T-helper 17 cell (primary cell): Measurements from ENCODE around the gene ASAP3. TPM values are rescaled to one million over a fixed set of nuclear protein-coding genes. Genes with fewer than 3 reads are reported as not detected.

Source experiments
- ATAC-seq: fragments of 150-1000 bp; cut with Tn5 transposase; 2 replicates; pipeline ENCODE4 v1.10.0; 2021; ENCODE audit warnings: mild to moderate bottlenecking, moderate library complexity
- DNase-seq, 3 donors: peaks; one replicate each; pipeline versions ENCODE4 v3.0.0 to v3.0.0-alpha.2; 2020 to 2021
- H3K9me3 ChIP-seq: one replicate; pipeline ENCODE4 v1.7.0; 2013; ENCODE audit warnings: low read length, mild to moderate bottlenecking; ENCODE audit not compliant: control insufficient read depth, poor library complexity, severe bottlenecking
- H3K27ac Mint-ChIP-seq: one replicate; pipeline ENCODE4 v1.8.0; 2022; ENCODE audit warnings: mild to moderate bottlenecking, moderate library complexity, mixed read lengths
- H3K27me3 Mint-ChIP-seq: one replicate; pipeline ENCODE4 v1.8.0; 2022; ENCODE audit warnings: mixed read lengths
- H3K36me3 Mint-ChIP-seq: one replicate; pipeline ENCODE4 v1.8.0; 2022; ENCODE audit warnings: low read depth, mixed read lengths
- H3K4me1 Mint-ChIP-seq: one replicate; pipeline ENCODE4 v1.8.0; 2022; ENCODE audit warnings: mild to moderate bottlenecking, mixed read lengths
- H3K4me3 Mint-ChIP-seq: one replicate; pipeline ENCODE4 v1.8.0; 2022; ENCODE audit warnings: mild to moderate bottlenecking, moderate library complexity, mixed read lengths
- total RNA-seq, 4 donors: library from RNA in 2 of 4; stranded (reverse) in 2 of 4; gene quantifications; one replicate each; pipeline ENCODE4 v1.2.3 and lab custom pipeline; 2022 to 2026

The ASAP3 gene
- total RNA-seq, 2 donors from 2014 or later = 1.5 to 6.4 TPM

GRCh38 chr1:23463286-23463685, 20.7 kb downstream of the ASAP3 start:
- Mint-ChIP-seq H3K36me3 (peaks cover 2% of the 10 kb centered on the region), H3K27ac (no peak overlapping the region), H3K4me1 (peaks cover 4% of the 10 kb centered on the region), H3K4me3 (no peak overlapping the region), H3K27me3 (peaks cover 18% of the 10 kb centered on the region)
- H3K9me3 ChIP-seq = no peaks in the 10 kb centered on the region
- DNase-seq (no peak), ATAC-seq (no peak)

DNA sequence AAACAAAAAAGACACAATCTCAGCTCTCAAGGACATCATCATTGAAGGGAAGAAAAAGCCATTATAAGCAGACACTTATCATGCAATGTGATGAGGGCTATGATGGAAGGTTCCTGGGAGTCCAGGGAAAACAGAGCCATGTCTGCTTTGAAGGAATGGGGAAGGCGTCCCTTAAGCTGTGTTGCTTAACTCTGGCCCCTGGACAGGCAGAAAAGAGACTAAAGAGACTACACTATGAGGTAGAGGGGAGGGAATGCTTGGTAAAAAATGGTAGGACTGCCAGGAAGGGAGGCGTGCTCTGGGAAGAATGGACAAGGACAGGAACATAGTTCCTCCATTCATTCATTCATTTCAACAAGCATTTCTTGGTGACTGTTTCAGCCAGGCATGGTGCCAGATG, 21.2 kb downstream of the ASAP3 start:
- Mint-ChIP-seq H3K4me1 (peaks cover 4% of the 10 kb centered on the region), H3K36me3 (peaks cover 2% of the 10 kb centered on the region), H3K4me3 (no peak overlapping the region), H3K27ac (peak overlapping the region; percentile 4), H3K27me3 (peaks cover 22% of the 10 kb centered on the region)
- ATAC-seq (no peak), DNase-seq (no peak)
- H3K9me3 ChIP-seq = no peaks in the 10 kb centered on the region

DNA sequence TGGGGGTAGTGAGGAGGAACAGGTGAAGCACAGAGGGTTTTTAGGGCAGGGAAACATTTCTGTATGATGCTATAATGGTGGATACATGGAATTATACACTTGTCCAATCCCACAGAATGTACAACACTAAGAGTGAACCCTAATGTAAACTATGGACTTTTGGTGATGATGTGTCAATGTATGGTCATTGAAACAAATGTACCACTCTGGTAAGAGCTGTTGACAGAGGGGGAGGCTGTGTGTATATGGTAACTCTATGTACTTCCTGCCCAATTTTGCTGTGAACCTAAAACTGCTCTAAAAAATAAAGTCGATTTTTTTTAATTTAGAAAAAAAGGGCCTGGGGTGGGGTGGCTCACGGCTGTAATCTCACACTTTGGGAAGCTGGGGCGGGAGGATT, 22.9 kb downstream of the ASAP3 start:
- no peaks in the 10 kb centered on the region for H3K9me3 ChIP-seq
- no peak overlapping the region for H3K4me3 Mint-ChIP-seq
- DNase-seq (no peak), ATAC-seq (no peak)
- no peak overlapping the region for H3K27ac Mint-ChIP-seq
- peaks cover 2% of the 10 kb centered on the region for H3K36me3 Mint-ChIP-seq
- H3K4me1 Mint-ChIP-seq = peaks cover 11% of the 10 kb centered on the region
- peaks cover 34% of the 10 kb centered on the region for H3K27me3 Mint-ChIP-seq

DNA sequence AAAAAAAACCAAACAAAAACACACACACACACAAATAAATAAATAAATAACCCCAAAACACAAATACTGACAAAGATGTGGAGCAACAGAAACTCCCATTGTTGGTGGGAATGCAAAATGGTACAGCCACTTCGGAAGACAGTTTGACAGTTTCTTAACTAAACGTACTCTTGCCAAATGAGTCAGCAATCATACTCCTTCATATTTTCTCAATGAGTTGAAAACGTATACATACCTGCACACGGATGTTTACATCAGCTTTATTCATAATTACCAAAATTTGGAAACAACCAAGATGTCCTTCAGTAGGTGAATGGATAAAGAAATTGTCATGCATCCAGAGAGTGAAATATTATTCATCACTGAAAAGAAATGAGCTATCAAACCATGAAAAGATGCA, 23.5 kb downstream of the ASAP3 start:
- Mint-ChIP-seq H3K27ac (no peak overlapping the region), H3K4me1 (peaks cover 12% of the 10 kb centered on the region), H3K27me3 (peaks cover 35% of the 10 kb centered on the region), H3K36me3 (peaks cover 3% of the 10 kb centered on the region), H3K4me3 (no peak overlapping the region)
- ATAC-seq (no peak), DNase-seq (no peak)
- H3K9me3 ChIP-seq = no peaks in the 10 kb centered on the region

DNA sequence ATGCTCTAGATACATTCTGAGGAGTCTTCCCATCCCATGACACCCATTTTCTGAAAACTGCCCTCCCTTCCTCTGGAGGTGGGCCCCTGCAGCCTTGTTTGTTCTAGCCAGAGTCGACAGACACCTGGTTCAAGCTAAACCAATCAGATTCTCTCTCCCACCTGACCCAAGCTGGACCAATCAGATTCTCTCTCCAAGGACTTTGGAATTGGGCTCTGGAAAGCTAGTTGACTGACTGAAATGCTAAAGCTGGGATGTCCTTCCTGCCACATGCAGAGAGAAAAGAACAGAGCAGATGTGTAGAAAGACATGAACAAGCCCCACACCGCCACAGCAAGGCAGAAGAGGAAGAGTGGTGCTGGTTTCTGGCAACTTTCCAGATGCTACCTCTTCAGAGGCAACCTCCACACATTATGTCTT, 24.6 kb downstream of the ASAP3 start:
- DNase-seq (no peak), ATAC-seq (no peak)
- no peak overlapping the region for H3K27ac Mint-ChIP-seq
- peaks cover 4% of the 10 kb centered on the region for H3K36me3 Mint-ChIP-seq
- no peaks in the 10 kb centered on the region for H3K9me3 ChIP-seq
- H3K4me3 Mint-ChIP-seq = no peak overlapping the region
- H3K27me3 Mint-ChIP-seq = peaks cover 42% of the 10 kb centered on the region
- H3K4me1 Mint-ChIP-seq = peaks cover 18% of the 10 kb centered on the region

GRCh38 chr1:23456226-23456625, 27.8 kb downstream of the ASAP3 start:
- Mint-ChIP-seq H3K4me1 (peaks cover 30% of the 10 kb centered on the region), H3K27ac (no peak overlapping the region), H3K27me3 (peaks cover 35% of the 10 kb centered on the region), H3K36me3 (peaks cover 2% of the 10 kb centered on the region), H3K4me3 (no peak overlapping the region)
- no peak for ATAC-seq
- H3K9me3 ChIP-seq = no peaks in the 10 kb centered on the region
- no peak for DNase-seq

DNA sequence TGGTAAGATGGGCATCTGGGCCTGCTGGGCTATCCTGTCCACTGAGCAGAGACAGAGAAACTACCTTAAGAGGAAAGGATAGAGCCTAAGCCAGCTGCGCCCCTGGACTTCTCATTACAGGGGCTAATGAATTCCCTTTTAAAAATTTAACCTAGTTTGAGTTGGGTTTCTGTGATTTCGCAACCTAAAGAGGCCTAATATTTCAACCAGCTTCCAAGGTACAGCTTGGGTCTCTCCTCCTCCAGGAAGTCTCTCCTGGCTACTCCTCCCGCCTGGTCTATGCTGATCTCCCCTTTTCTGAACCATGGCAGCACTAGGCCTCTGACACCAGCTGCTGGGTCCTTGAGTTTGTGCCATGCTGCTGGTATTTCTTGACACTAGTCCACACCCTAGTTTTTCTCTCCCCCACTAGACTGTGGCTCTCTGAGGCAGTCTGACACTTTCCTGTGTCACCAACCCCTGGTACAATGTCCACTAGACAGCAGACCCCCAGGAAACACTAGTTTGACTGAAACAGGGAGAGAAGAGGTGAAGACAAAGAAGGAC, 30.5 kb downstream of the ASAP3 start:
- peaks cover 2% of the 10 kb centered on the region for H3K36me3 Mint-ChIP-seq

GRCh38 chr1:23452011-23452411, 32.0 kb downstream of the ASAP3 start:
- DNase-seq = peak; percentile 23 to 43 (median 26)
- Mint-ChIP-seq H3K27ac (peak overlapping the region; percentile 76), H3K36me3 (peaks cover 2% of the 10 kb centered on the region), H3K27me3 (peaks cover 31% of the 10 kb centered on the region), H3K4me1 (peaks cover 25% of the 10 kb centered on the region), H3K4me3 (no peak overlapping the region)
- no peaks in the 10 kb centered on the region for H3K9me3 ChIP-seq
- peak; percentile 97 for ATAC-seq

More for the DNA sequence above, 30.5 kb downstream of the ASAP3 start:
- peaks cover 37% of the 10 kb centered on the region for H3K27me3 Mint-ChIP-seq
- no peak overlapping the region for H3K4me3 Mint-ChIP-seq
- ATAC-seq (no peak), DNase-seq (no peak)
- no peaks in the 10 kb centered on the region for H3K9me3 ChIP-seq
- peak overlapping the region; percentile 76 for H3K27ac Mint-ChIP-seq
- H3K4me1 Mint-ChIP-seq = peaks cover 25% of the 10 kb centered on the region

GRCh38 chr1:23451441-23451840, 32.5 kb downstream of the ASAP3 start:
- no peak for DNase-seq
- Mint-ChIP-seq H3K27me3 (peaks cover 25% of the 10 kb centered on the region), H3K4me1 (peaks cover 23% of the 10 kb centered on the region), H3K27ac (peak overlapping the region; percentile 76), H3K4me3 (no peak overlapping the region), H3K36me3 (peaks cover 2% of the 10 kb centered on the region)
- H3K9me3 ChIP-seq = no peaks in the 10 kb centered on the region
- no peak for ATAC-seq

DNA sequence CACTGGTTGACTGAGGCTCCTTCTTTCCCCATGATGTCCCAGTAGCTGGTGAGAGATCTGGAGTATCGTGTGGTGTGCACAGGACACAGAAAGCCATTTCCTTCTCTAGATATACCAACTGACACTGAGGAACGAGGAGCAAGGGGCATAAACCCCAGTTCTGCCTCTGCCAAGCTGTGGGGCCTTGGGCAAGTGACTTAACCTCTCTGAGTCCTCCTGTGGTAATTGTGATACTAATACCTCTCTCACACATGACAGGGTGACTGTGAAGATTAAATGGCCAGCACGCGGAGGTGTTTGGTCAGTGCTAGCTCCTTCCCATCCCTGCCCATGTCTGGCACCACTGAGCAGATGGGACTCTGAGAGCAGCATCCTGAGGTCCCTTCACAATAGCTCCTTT, 33.1 kb downstream of the ASAP3 start:
- no peak for ATAC-seq
- Mint-ChIP-seq H3K36me3 (peaks cover 2% of the 10 kb centered on the region), H3K27ac (no peak overlapping the region), H3K4me3 (no peak overlapping the region), H3K27me3 (peaks cover 20% of the 10 kb centered on the region), H3K4me1 (peaks cover 19% of the 10 kb centered on the region)
- no peaks in the 10 kb centered on the region for H3K9me3 ChIP-seq
- no peak for DNase-seq

DNA sequence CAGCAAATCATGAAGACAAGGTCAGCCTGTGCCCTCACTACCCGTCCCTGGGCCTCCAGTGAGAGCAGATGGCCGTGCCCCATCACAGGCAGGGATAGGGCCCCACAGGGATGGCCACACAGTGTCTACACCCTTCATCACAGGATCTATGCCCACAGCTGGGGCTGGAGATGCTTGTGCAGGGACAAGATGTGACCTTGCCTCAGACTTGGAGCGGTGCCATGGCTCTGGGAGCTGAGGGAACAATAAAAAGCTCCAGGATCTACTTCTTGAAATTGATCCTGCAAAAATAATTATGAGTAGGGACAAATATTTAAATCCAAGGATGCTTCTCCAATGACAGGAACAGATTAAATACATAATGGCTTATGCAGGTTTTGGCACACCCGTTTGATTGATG, 34.0 kb downstream of the ASAP3 start:
- no peak overlapping the region for H3K4me3 Mint-ChIP-seq
- H3K27me3 Mint-ChIP-seq = peaks cover 10% of the 10 kb centered on the region
- DNase-seq (no peak), ATAC-seq (no peak)
- no peaks in the 10 kb centered on the region for H3K36me3 Mint-ChIP-seq
- no peak overlapping the region for H3K27ac Mint-ChIP-seq
- H3K9me3 ChIP-seq = no peaks in the 10 kb centered on the region
- peaks cover 15% of the 10 kb centered on the region for H3K4me1 Mint-ChIP-seq

GRCh38 chr1:23449306-23449705, 34.7 kb downstream of the ASAP3 start:
- Mint-ChIP-seq H3K4me3 (no peak overlapping the region), H3K4me1 (peaks cover 15% of the 10 kb centered on the region), H3K36me3 (no peaks in the 10 kb centered on the region), H3K27ac (no peak overlapping the region), H3K27me3 (peaks cover 8% of the 10 kb centered on the region)
- no peaks in the 10 kb centered on the region for H3K9me3 ChIP-seq
- no peak for DNase-seq
- ATAC-seq = no peak

DNA sequence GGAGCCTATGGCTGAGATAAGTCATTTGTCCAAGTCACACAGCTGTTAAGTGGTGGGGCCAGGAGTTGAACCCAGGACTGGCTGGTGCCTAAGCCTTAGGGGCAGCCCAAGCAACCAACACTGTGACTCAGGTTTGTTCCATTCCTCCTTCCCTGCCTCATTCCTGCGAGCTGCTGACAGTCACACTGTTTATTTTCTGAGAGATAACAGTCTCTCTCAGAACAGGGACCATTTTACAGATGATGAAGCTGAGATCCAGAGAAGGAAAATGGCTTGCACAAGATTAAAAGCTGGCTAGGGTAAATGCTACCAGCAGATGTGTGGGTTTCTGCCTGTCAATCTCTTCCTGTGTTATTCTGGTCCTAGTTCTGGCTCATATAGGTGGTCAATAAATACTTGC, 35.1 kb downstream of the ASAP3 start:
- DNase-seq (no peak), ATAC-seq (no peak)
- Mint-ChIP-seq H3K4me3 (no peak overlapping the region), H3K36me3 (no peaks in the 10 kb centered on the region), H3K27me3 (peaks cover 8% of the 10 kb centered on the region), H3K4me1 (peaks cover 15% of the 10 kb centered on the region), H3K27ac (no peak overlapping the region)
- H3K9me3 ChIP-seq = no peaks in the 10 kb centered on the region

DNA sequence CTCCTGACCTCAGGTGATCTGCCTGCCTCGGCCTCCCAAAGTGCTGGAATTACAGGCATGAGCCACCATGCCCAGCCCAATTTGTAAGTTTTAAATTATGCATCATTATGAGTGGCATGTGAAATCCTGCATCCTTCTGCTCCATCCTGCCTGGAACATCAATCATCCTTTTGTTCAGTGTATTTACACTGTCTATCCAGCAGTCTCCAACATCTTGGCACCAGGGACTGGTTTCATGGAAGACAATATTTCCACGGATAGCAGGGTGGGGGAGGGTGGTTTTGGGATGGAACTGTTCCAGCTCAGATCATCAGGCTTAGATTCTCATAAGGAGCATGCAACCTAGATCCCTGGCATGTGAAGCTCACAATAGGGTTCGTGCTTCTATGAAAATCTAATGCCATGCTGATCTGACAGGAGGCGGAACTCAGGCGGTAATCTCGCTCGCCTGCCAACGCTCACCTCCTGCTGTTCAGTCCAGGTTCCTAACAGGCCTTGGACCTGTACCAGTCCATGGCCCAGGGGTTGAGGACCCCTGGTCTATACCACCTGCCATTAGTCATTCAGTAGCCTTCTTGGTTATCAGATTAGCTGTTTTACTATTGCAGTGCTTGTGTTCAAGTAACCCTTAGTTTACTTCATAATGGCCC, 37.2 kb downstream of the ASAP3 start:
- Mint-ChIP-seq H3K27me3 (peaks cover 8% of the 10 kb centered on the region), H3K4me3 (no peak overlapping the region), H3K36me3 (no peaks in the 10 kb centered on the region), H3K27ac (no peak overlapping the region), H3K4me1 (peaks cover 7% of the 10 kb centered on the region)
- H3K9me3 ChIP-seq = no peaks in the 10 kb centered on the region
- ATAC-seq (no peak), DNase-seq (no peak)
